Breast epithelium (tissue), 3 donors: ENCODE data around the gene AASDH.

ENCODE experiments used
- CTCF ChIP-seq, 3 donors: fragments of 450-650 bp; IDR thresholded peaks; one replicate each; pipeline ENCODE4 v1.5.1; 2016 to 2017; ENCODE audit warnings: antibody characterized with exemption in 3 of 3, mild to moderate bottlenecking in 3 of 3, moderate library complexity in 3 of 3
- POLR2A ChIP-seq: fragments of 450-650 bp; IDR thresholded peaks from one replicate; pipeline ENCODE4 v1.6.1; 2016; ENCODE audit warnings: antibody characterized with exemption, mild to moderate bottlenecking, moderate library complexity
- POLR2AphosphoS5 ChIP-seq, 3 donors: sonication (generic); formaldehyde crosslinking; IDR thresholded peaks; one replicate each; pipeline ENCODE4 v1.6.1; 2017; ENCODE audit warnings: antibody characterized with exemption in 3 of 3

GRCh38 chr4:56324011-56324610, 63.2 kb downstream of the AASDH start:
- no peak for TF ChIP-seq CTCF (IDR thresholded peaks at IDR 0.05)
- no peak for TF ChIP-seq POLR2A
- no peak for TF ChIP-seq POLR2AphosphoS5 (IDR thresholded peaks at IDR 0.05)
